Measurements from ENCODE around the gene ZNF48. TPM values are rescaled to one million over a fixed set of nuclear protein-coding genes. Genes with fewer than 3 reads are reported as not detected.
A peak's percentile ranks its signal among the peaks of the same experiment; 100 is the strongest.

Gene ZNF48
- total RNA-seq, 1 experiment from 2014 or later, result 57.3 TPM

- H3K27me3 Mint-ChIP-seq (ENCODE audit: low read depth), result no peaks in the 10 kb centered on the region; the same call in 1 of the 2 replicates
- Histone ChIP-seq H4K91ac (ENCODE audit: insufficient read length, low read depth, low read length) (no peak overlapping the region), H2BK20ac (ENCODE audit: low read depth, low read length, poor library complexity, severe bottlenecking) (no peak overlapping the region), H3K4ac (ENCODE audit: low read depth, low read length) (no peak overlapping the region), H3K4me1 (ENCODE audit: insufficient read depth, low read length) (no peaks in the 10 kb centered on the region), H3K27me3 (ENCODE audit: insufficient read depth, low read length) (no peaks in the 10 kb centered on the region), H4K5ac (ENCODE audit: insufficient read length, low read depth, low read length) (no peak overlapping the region), H3K23ac (ENCODE audit: insufficient read length, low read depth, low read length) (no peak overlapping the region), H3K4me2 (ENCODE audit: insufficient read depth, insufficient read length, low read length) (no peak overlapping the region), H4K20me1 (ENCODE audit: control insufficient read depth, insufficient read depth, insufficient read length) (no peaks in the 10 kb centered on the region), H2BK5ac (ENCODE audit: insufficient read length, low read length) (no peak overlapping the region), H2AFZ (ENCODE audit: low read length) (no peak overlapping the region), H3K23me2 (ENCODE audit: insufficient read length, low read depth, low read length, poor library complexity, severe bottlenecking) (peaks cover 13% of the 10 kb centered on the region), H3T11ph (ENCODE audit: low read length) (no peak overlapping the region), H3K27ac (ENCODE audit: insufficient read length, low read depth, low read length) (no peak overlapping the region), H2BK12ac (ENCODE audit: insufficient read length, low read depth, low read length) (no peak overlapping the region), H3K79me2 (ENCODE audit: insufficient read depth, low read length) (peaks cover 3% of the 10 kb centered on the region; the same call in 1 of the 2 replicates), H2BK15ac (ENCODE audit: low read depth, low read length) (no peak overlapping the region), H3K9ac (ENCODE audit: extremely low read depth, insufficient read length, low read length) (no peak overlapping the region), H3K9me3 (ENCODE audit: control insufficient read depth, low read depth, low read length) (no peaks in the 10 kb centered on the region), H3K56ac (ENCODE audit: insufficient read length, low read depth, low read length) (no peak overlapping the region), H3K18ac (ENCODE audit: insufficient read length, low read depth, low read length) (no peak overlapping the region), H2BK120ac (ENCODE audit: low read depth, low read length, poor library complexity, severe bottlenecking) (no peak overlapping the region), H3K79me1 (ENCODE audit: insufficient read depth, low read depth, low read length, poor library complexity, severe bottlenecking) (peaks cover 8% of the 10 kb centered on the region), H3K14ac (ENCODE audit: insufficient read depth, low read length) (no peak overlapping the region), H4K8ac (replicated peaks; ENCODE audit: insufficient read length, low read depth, low read length) (no peak overlapping the region), H2AK5ac (ENCODE audit: insufficient read length, low read length) (no peak overlapping the region)
- TF ChIP-seq CTCF (conservative IDR thresholded peaks at IDR 0.05), result no peak
- H3K27ac Mint-ChIP-seq, result peak overlapping the region in 1 of 3 experiments; percentile 93; a peak in 2 of 7 replicates
- H3K4me1 Mint-ChIP-seq, result peaks cover 23 to 36% of the 10 kb centered on the region in 2 experiments
- H3K9me3 Mint-ChIP-seq, result 0 out of 5 replicates have a peak, but pooled peaks cover 0 to 2% of the 10 kb centered on the region in 2 experiments
- peaks cover 19 to 56% (median 45%) of the 10 kb centered on the region in 3 experiments for H3K36me3 Mint-ChIP-seq (ENCODE audit: insufficient read depth in 1 of 3, low read depth in 3 of 3)
- no CpG with 5 or more reads among the region's 37 CpGs for WGBS (ENCODE audit: extremely low coverage, insufficient read length, low lambda C conversion rate)
- no peak for DNase-seq
- H3K4me3 Mint-ChIP-seq, result no peak overlapping the region
Observed at GRCh38 chr16:30357715-30358576, 37.3 kb upstream of the ZNF48 start.
